NT2/D1 (cell line): ENCODE data around the gene FHOD1.

Source experiments
- SUZ12 ChIP-seq: IDR thresholded peaks from 2 replicates; pipeline ENCODE4 v1.6.1; 2011; ENCODE audit not compliant: insufficient read length, insufficient read depth; ENCODE audit errors: extremely low read depth
- ZNF274 ChIP-seq: IDR thresholded peaks from 2 replicates; pipeline ENCODE4 v1.6.1; 2011; ENCODE audit warnings: mild to moderate bottlenecking, low read depth, low read length

DNA sequence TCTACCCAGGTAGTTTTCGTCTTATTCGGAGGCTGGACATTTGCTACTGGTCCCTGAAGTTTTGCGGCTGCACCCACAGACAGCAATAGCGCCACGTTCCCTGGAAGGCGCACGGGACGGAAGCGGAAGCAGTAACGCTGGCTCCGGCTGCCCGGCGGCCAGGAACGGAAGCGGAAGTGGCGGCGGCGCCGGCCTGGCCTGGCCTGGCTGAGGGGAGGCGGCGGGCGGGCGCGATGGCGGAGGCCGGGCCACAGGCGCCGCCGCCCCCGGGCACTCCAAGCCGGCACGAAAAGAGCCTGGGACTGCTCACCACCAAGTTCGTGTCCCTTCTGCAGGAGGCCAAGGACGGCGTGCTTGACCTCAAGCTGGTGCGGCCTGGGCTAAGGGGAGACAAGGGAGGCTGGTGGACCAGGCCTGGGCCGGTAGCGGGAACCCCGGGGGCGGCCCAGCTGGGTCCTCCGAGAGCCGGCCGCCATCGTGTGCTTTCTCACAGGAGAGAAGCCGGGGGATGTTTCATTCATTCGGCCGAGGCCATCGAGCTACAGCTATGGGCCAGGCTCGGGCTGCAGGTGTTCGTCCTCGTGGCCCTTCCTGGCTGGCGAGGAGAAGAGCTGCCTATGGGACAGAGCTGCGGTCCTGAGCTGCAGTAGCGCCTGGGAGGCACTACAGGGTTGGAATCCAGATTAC is 55.1 kb downstream of the FHOD1 start, which contains the start of gene E2F4:
- TF ChIP-seq ZNF274, result no peak
- TF ChIP-seq SUZ12, result peak; percentile 82
